Loucy (cell line): ENCODE data around the gene RAD51B.

Experiments
- H2AFZ ChIP-seq: fragments of 200-600 bp; sonication (generic); 2 replicates; pipeline ENCODE4 v1.6.0; 2016; ENCODE audit warnings: antibody characterized with exemption, mild to moderate bottlenecking, low read length, moderate library complexity
- H3F3A ChIP-seq: fragments of 200-600 bp; 2 replicates; pipeline ENCODE4 v1.6.0; 2016; ENCODE audit warnings: antibody characterized with exemption, low read depth, mild to moderate bottlenecking
- H3K27me3 ChIP-seq: fragments of 200-600 bp; sonication (generic); 2 replicates; pipeline ENCODE4 v1.6.1; 2014; ENCODE audit warnings: low read length, mild to moderate bottlenecking; ENCODE audit not compliant: insufficient read depth, poor library complexity, severe bottlenecking
- H3K36me3 ChIP-seq: fragments of 200-600 bp; sonication (generic); 2 replicates; pipeline ENCODE4 v1.6.1; 2016; ENCODE audit warnings: low read length; ENCODE audit not compliant: insufficient read depth
- H3K4me1 ChIP-seq: fragments of 200-600 bp; sonication (generic); 2 replicates; pipeline ENCODE4 v1.5.1; 2014; ENCODE audit warnings: low read length, mild to moderate bottlenecking; ENCODE audit not compliant: insufficient read depth, poor library complexity, severe bottlenecking
- H3K4me2 ChIP-seq: fragments of 200-600 bp; sonication (generic); 2 replicates; pipeline ENCODE4 v1.6.0; 2014; ENCODE audit warnings: antibody characterized with exemption, low read length, low read depth, mild to moderate bottlenecking; ENCODE audit not compliant: poor library complexity, severe bottlenecking
- H3K4me3 ChIP-seq: fragments of 200-600 bp; sonication (generic); 2 replicates; pipeline ENCODE4 v1.5.1; 2014; ENCODE audit warnings: low read length, mild to moderate bottlenecking, mixed read lengths; ENCODE audit not compliant: poor library complexity, severe bottlenecking
- H3K79me2 ChIP-seq: fragments of 200-600 bp; sonication (generic); 2 replicates; pipeline ENCODE4 v1.6.1; 2014; ENCODE audit warnings: low read length; ENCODE audit not compliant: insufficient read depth
- H3K9ac ChIP-seq: fragments of 200-600 bp; sonication (generic); 2 replicates; pipeline ENCODE4 v1.6.0; 2014; ENCODE audit warnings: mild to moderate bottlenecking, low read depth, low read length, moderate library complexity; ENCODE audit not compliant: poor library complexity, severe bottlenecking
- H3K9me2 ChIP-seq: fragments of 200-600 bp; sonication (generic); replicated peaks from 2 replicates; pipeline ENCODE4 v1.6.1; 2016; ENCODE audit warnings: low read depth, low read length, mixed read lengths
- H3K9me3 ChIP-seq: fragments of 200-600 bp; sonication (generic); 2 replicates; pipeline ENCODE4 v1.6.1; 2014; ENCODE audit warnings: mild to moderate bottlenecking, antibody characterized with exemption, low read length, low read depth; ENCODE audit not compliant: insufficient read depth
- H4K20me1 ChIP-seq: fragments of 200-600 bp; sonication (generic); 2 replicates; pipeline ENCODE4 v1.6.0; 2014; ENCODE audit warnings: antibody characterized with exemption, low read length, mild to moderate bottlenecking; ENCODE audit not compliant: insufficient read depth, poor library complexity, severe bottlenecking
- EZH2phosphoT487 ChIP-seq: fragments of 200-600 bp; IDR thresholded peaks from 2 replicates; pipeline ENCODE4 v1.6.1; 2018; ENCODE audit warnings: antibody characterized with exemption, mild to moderate bottlenecking, moderate library complexity, borderline replicate concordance
- TF ChIP-seq, protein P1 (sequence below): fragments of 200-600 bp; sonication (generic); conservative IDR thresholded peaks from 2 replicates; pipeline ENCODE4 v1.5.1; 2014; ENCODE audit warnings: mild to moderate bottlenecking, antibody characterized with exemption, low read length

The RAD51B gene

DNA sequence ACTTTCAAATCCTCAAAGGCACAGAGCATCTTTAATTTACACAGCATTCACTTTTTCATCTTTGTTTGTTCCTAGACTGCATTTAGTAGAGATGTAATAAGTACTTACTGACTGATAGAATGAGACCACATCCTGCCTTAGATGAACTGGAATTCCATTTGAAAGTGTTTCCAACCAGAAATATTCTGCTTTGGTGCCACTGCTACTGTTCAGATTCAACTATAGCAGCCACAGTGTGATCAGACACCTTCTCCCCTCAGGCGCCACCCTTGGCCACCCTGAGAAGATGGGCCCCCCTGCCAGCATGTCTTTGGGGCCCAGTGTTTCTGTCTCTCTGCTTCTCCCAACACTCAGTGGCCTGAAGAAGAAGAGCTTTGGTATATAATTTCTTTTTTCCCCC is 449.1 kb downstream of the RAD51B start:
- no peak for TF ChIP-seq EZH2phosphoT487
- TF ChIP-seq, protein P1, sequence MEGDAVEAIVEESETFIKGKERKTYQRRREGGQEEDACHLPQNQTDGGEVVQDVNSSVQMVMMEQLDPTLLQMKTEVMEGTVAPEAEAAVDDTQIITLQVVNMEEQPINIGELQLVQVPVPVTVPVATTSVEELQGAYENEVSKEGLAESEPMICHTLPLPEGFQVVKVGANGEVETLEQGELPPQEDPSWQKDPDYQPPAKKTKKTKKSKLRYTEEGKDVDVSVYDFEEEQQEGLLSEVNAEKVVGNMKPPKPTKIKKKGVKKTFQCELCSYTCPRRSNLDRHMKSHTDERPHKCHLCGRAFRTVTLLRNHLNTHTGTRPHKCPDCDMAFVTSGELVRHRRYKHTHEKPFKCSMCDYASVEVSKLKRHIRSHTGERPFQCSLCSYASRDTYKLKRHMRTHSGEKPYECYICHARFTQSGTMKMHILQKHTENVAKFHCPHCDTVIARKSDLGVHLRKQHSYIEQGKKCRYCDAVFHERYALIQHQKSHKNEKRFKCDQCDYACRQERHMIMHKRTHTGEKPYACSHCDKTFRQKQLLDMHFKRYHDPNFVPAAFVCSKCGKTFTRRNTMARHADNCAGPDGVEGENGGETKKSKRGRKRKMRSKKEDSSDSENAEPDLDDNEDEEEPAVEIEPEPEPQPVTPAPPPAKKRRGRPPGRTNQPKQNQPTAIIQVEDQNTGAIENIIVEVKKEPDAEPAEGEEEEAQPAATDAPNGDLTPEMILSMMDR: no peak
- H2AFZ ChIP-seq: no peak overlapping the region
- no peaks in the 10 kb centered on the region for H3F3A ChIP-seq
- H3K4me2 ChIP-seq: peak overlapping the region; percentile 24
- no peaks in the 10 kb centered on the region for H3K36me3 ChIP-seq
- peaks cover 31% of the 10 kb centered on the region for H3K4me1 ChIP-seq
- peak overlapping the region; percentile 2 for H3K9ac ChIP-seq
- no peaks in the 10 kb centered on the region for H4K20me1 ChIP-seq
- H3K79me2 ChIP-seq: no peaks in the 10 kb centered on the region
- H3K4me3 ChIP-seq: no peak overlapping the region
- no peaks in the 10 kb centered on the region for H3K27me3 ChIP-seq
- no peaks in the 10 kb centered on the region for H3K9me2 ChIP-seq
- no peaks in the 10 kb centered on the region for H3K9me3 ChIP-seq

DNA sequence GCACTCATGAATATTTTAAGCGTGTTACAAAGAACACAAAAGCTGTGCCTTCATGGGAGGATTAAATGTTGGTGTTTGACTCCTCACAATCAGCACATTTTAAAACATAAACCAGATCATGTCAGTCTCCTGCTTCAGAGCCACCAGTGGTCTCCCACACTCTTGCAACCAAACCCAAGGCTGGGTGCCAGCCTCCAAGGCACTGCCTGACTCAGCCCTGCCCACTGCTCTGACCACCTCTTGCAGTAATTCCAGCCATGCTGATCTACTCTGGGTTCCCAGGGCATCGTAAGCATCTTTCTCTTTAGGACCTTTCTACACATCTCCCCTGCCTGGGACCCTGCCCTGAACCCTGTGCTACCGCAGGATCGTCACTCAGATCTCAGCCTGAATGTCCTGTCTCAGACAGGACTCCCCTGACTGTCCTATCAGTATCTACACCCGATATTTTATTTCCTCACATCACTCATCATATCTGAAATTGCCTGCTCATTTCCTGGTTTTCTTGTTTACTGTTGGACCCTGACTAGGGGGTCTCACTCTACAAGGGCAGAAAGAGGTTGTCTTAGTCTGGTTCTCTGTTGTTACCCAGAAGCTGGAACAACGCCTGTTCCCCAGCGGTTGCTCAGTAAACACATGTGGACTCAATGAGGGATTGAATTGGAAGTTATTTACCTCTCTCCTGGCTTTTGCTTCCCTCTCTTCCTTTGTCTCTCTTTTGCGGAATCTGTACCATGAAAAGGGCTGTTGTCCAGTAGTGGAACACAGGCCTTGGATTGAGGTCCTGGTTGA is 449.8 kb downstream of the RAD51B start:
- H3K9ac ChIP-seq: peak overlapping the region; percentile 2
- peaks cover 36% of the 10 kb centered on the region for H3K4me1 ChIP-seq
- no peaks in the 10 kb centered on the region for H3K27me3 ChIP-seq
- no peaks in the 10 kb centered on the region for H3K9me3 ChIP-seq
- H3K4me3 ChIP-seq: no peak overlapping the region
- peak overlapping the region; percentile 24 for H3K4me2 ChIP-seq
- H3K36me3 ChIP-seq: no peaks in the 10 kb centered on the region
- no peak overlapping the region for H2AFZ ChIP-seq
- no peaks in the 10 kb centered on the region for H3F3A ChIP-seq
- H3K9me2 ChIP-seq: no peaks in the 10 kb centered on the region
- TF ChIP-seq EZH2phosphoT487: no peak
- TF ChIP-seq, protein P1: no peak
- H3K79me2 ChIP-seq: no peaks in the 10 kb centered on the region
- no peaks in the 10 kb centered on the region for H4K20me1 ChIP-seq

DNA sequence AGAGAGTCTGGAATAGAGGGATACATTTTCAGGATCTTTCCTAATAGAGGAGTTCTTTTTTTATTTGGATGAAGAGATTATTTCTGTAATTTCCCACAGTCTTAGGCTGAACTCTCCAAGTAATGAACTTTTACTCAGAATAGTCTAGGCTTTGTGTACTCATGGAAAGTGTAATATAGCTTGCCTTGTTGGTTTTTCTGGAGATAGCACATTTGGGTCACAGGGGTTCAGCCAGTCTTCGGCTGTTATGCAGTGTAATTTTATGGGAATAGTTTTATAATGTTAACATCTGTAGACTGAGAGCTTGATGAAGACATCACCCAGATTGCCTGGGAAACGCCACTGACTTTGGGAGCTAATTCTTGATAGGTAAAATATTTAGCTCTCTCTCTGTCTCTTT is 450.8 kb downstream of the RAD51B start:
- TF ChIP-seq EZH2phosphoT487: no peak
- TF ChIP-seq, protein P1: no peak
- Histone ChIP-seq H3K4me3 (no peak overlapping the region), H3K9me3 (no peaks in the 10 kb centered on the region), H3K36me3 (no peaks in the 10 kb centered on the region), H3K27me3 (no peaks in the 10 kb centered on the region), H3K79me2 (no peaks in the 10 kb centered on the region), H3K4me2 (no peak overlapping the region), H3F3A (no peaks in the 10 kb centered on the region), H3K9me2 (no peaks in the 10 kb centered on the region), H4K20me1 (no peaks in the 10 kb centered on the region), H2AFZ (no peak overlapping the region), H3K4me1 (peaks cover 47% of the 10 kb centered on the region), H3K9ac (no peak overlapping the region)
